Measurements from ENCODE around the gene FMO1. TPM values are rescaled to one million over a fixed set of nuclear protein-coding genes. Genes with fewer than 3 reads are reported as not detected.

The FMO1 gene
- total RNA-seq, 1 experiment from 2014 or later: not detected

GRCh38 chr1:171279678-171280077, 31.4 kb downstream of the FMO1 start:
- no peak overlapping the region for H3K9ac ChIP-seq (ENCODE audit: low read length)
- TF ChIP-seq EZH2phosphoT487 (IDR thresholded peaks at IDR 0.05; ENCODE audit: borderline replicate concordance, low read length) (no peak), EZH2 (IDR thresholded peaks at IDR 0.05; ENCODE audit: low read length, unreplicated experiment) (no peak)
- TF ChIP-seq, protein P1, sequence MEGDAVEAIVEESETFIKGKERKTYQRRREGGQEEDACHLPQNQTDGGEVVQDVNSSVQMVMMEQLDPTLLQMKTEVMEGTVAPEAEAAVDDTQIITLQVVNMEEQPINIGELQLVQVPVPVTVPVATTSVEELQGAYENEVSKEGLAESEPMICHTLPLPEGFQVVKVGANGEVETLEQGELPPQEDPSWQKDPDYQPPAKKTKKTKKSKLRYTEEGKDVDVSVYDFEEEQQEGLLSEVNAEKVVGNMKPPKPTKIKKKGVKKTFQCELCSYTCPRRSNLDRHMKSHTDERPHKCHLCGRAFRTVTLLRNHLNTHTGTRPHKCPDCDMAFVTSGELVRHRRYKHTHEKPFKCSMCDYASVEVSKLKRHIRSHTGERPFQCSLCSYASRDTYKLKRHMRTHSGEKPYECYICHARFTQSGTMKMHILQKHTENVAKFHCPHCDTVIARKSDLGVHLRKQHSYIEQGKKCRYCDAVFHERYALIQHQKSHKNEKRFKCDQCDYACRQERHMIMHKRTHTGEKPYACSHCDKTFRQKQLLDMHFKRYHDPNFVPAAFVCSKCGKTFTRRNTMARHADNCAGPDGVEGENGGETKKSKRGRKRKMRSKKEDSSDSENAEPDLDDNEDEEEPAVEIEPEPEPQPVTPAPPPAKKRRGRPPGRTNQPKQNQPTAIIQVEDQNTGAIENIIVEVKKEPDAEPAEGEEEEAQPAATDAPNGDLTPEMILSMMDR (conservative IDR thresholded peaks at IDR 0.05; ENCODE audit: low read depth, low read length): no peak
- no peak for DNase-seq
- intact Hi-C loops (cut with micrococcal nuclease): no loop called here
- ChIA-PET POLR2A (ENCODE audit: unreplicated experiment) (no interaction called here), CTCF (no interaction called here)
- no peaks in the 10 kb centered on the region for H3K9me3 ChIP-seq (ENCODE audit: low read length)
- H3K4me2 ChIP-seq (ENCODE audit: low read length): no peak overlapping the region
- no peak for ATAC-seq
- H2AFZ ChIP-seq (ENCODE audit: low read length): no peak overlapping the region
- 0 out of 2 replicates have a peak, but pooled peaks cover 6% of the 10 kb centered on the region for H3K9me2 ChIP-seq (replicated peaks; ENCODE audit: low read length)
- H3K4me3 ChIP-seq (ENCODE audit: low read length): no peak overlapping the region
- no peaks in the 10 kb centered on the region for H3F3A ChIP-seq (ENCODE audit: low read length, unreplicated experiment)
- no peaks in the 10 kb centered on the region for H4K20me1 ChIP-seq (ENCODE audit: low read length)
- no peaks in the 10 kb centered on the region for H3K36me3 ChIP-seq (ENCODE audit: low read depth, low read length)
- no peaks in the 10 kb centered on the region for H3K4me1 ChIP-seq (ENCODE audit: insufficient read depth, low read length)
- no peaks in the 10 kb centered on the region for H3K79me2 ChIP-seq (ENCODE audit: low read length)
- no TSS peak for BruUV-seq (replicated peaks)
- peaks cover 73% of the 10 kb centered on the region for H3K27me3 ChIP-seq (ENCODE audit: low read length)
- no peak overlapping the region for H3K27ac ChIP-seq (ENCODE audit: low read length)

- H3K27me3 ChIP-seq (ENCODE audit: low read length): peaks cover 67% of the 10 kb centered on the region
- ChIA-PET CTCF (no interaction called here), POLR2A (ENCODE audit: unreplicated experiment) (no interaction called here)
- no peaks in the 10 kb centered on the region for H3K9me3 ChIP-seq (ENCODE audit: low read length)
- intact Hi-C loops (cut with micrococcal nuclease): no loop called here
- H3K9ac ChIP-seq (ENCODE audit: low read length): no peak overlapping the region
- no peak overlapping the region for H3K4me2 ChIP-seq (ENCODE audit: low read length)
- DNase-seq: no peak
- H3K27ac ChIP-seq (ENCODE audit: low read length): no peak overlapping the region
- H4K20me1 ChIP-seq (ENCODE audit: low read length): no peaks in the 10 kb centered on the region
- no peak overlapping the region for H2AFZ ChIP-seq (ENCODE audit: low read length)
- no peak for TF ChIP-seq EZH2 (IDR thresholded peaks at IDR 0.05; ENCODE audit: low read length, unreplicated experiment)
- TF ChIP-seq, protein P1 (conservative IDR thresholded peaks at IDR 0.05; ENCODE audit: low read depth, low read length): no peak
- TF ChIP-seq EZH2phosphoT487 (IDR thresholded peaks at IDR 0.05; ENCODE audit: borderline replicate concordance, low read length): no peak
- H3K9me2 ChIP-seq (replicated peaks; ENCODE audit: low read length): 0 out of 2 replicates have a peak, but pooled peaks cover 6% of the 10 kb centered on the region
- no peak overlapping the region for H3K4me3 ChIP-seq (ENCODE audit: low read length)
- H3K4me1 ChIP-seq (ENCODE audit: insufficient read depth, low read length): no peaks in the 10 kb centered on the region
- BruUV-seq (replicated peaks): no TSS peak
- no peaks in the 10 kb centered on the region for H3K36me3 ChIP-seq (ENCODE audit: low read depth, low read length)
- ATAC-seq: no peak
- H3F3A ChIP-seq (ENCODE audit: low read length, unreplicated experiment): no peaks in the 10 kb centered on the region
- no peaks in the 10 kb centered on the region for H3K79me2 ChIP-seq (ENCODE audit: low read length)
Observed at GRCh38 chr1:171280599-171280998, 32.3 kb downstream of the FMO1 start.

DNA sequence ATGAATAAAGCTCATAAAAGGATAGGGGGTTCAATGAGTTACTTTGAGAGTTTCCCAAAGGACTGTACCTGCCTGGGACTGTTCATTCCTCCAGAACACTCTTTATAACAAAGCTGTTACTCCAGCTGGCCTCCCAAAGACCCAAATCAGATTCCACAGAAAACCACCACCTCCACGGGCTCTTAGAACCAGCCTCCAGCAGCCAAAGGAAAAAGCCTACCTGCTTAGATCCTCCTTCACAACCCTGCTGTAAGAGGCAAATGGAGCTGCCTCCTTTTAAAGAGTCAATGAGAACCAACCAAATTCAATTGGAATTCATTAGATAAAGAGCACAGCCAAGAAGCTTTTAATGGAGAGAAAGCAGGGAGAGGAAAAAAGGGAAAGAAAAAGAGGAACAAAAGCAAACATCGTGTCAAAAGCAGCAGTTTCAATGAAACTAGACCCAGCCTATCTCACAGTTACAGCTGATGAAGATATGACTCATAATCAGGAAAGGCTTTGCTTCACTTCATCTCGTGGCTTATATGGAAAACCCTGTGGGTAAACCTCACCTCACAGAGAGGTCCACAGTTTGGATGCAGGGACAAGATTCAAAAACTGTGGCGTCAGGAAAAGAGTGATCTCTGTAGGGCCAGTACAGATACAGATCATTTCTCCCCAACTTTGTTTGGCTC, 37.9 kb downstream of the FMO1 start:
- Histone ChIP-seq H3K79me2 (ENCODE audit: low read length) (no peaks in the 10 kb centered on the region), H3K9me3 (ENCODE audit: low read length) (no peaks in the 10 kb centered on the region), H3K9me2 (replicated peaks; ENCODE audit: low read length) (no peaks in the 10 kb centered on the region), H3K36me3 (ENCODE audit: low read depth, low read length) (no peaks in the 10 kb centered on the region), H3K4me3 (ENCODE audit: low read length) (no peak overlapping the region), H4K20me1 (ENCODE audit: low read length) (no peaks in the 10 kb centered on the region), H3F3A (ENCODE audit: low read length, unreplicated experiment) (no peaks in the 10 kb centered on the region), H3K27me3 (ENCODE audit: low read length) (peaks cover 39% of the 10 kb centered on the region), H3K27ac (ENCODE audit: low read length) (no peak overlapping the region), H3K4me1 (ENCODE audit: insufficient read depth, low read length) (no peaks in the 10 kb centered on the region), H3K9ac (ENCODE audit: low read length) (no peak overlapping the region), H2AFZ (ENCODE audit: low read length) (no peak overlapping the region), H3K4me2 (ENCODE audit: low read length) (0 out of 2 replicates have a peak overlapping the region, but pooled peaks have one; percentile 4)
- ChIA-PET CTCF (interaction anchor here (0.8 kb wide), 1 partner anchor 27 kb away, joined by 5 read pairs; no protein-coding TSS in a partner anchor), POLR2A (ENCODE audit: unreplicated experiment) (no interaction called here)
- intact Hi-C loops (cut with micrococcal nuclease): no loop called here
- peak; percentile 55 for DNase-seq
- ATAC-seq: peak; percentile 76
- BruUV-seq (replicated peaks): no TSS peak
- TF ChIP-seq EZH2phosphoT487 (IDR thresholded peaks at IDR 0.05; ENCODE audit: borderline replicate concordance, low read length): no peak
- TF ChIP-seq, protein P1 (conservative IDR thresholded peaks at IDR 0.05; ENCODE audit: low read depth, low read length): no peak
- TF ChIP-seq EZH2 (IDR thresholded peaks at IDR 0.05; ENCODE audit: low read length, unreplicated experiment): no peak
